Neural cell (in vitro differentiated cells): ENCODE data around the gene MICU1.

Experiments used
- EP300 ChIP-seq: fragments of 450-650 bp; conservative IDR thresholded peaks from 2 replicates; pipeline ENCODE4 v1.6.1; 2014; ENCODE audit warnings: antibody characterized with exemption, mild to moderate bottlenecking, moderate library complexity; ENCODE audit not compliant: poor library complexity, severe bottlenecking
- MXI1 ChIP-seq: fragments of 450-650 bp; conservative IDR thresholded peaks from 2 replicates; pipeline ENCODE4 v1.6.1; 2014; ENCODE audit warnings: antibody characterized with exemption, mild to moderate bottlenecking; ENCODE audit not compliant: poor library complexity, severe bottlenecking
- POLR2AphosphoS5 ChIP-seq: IDR thresholded peaks from 2 replicates; pipeline ENCODE4 v1.6.1; 2012
- RAD21 ChIP-seq: fragments of 450-650 bp; conservative IDR thresholded peaks from 2 replicates; pipeline ENCODE4 v1.6.1; 2014; ENCODE audit warnings: antibody characterized with exemption, mild to moderate bottlenecking, moderate library complexity
- SMC3 ChIP-seq: fragments of 450-650 bp; conservative IDR thresholded peaks from 2 replicates; pipeline ENCODE4 v1.6.1; 2014; ENCODE audit warnings: antibody characterized with exemption, mild to moderate bottlenecking, moderate library complexity; ENCODE audit not compliant: poor library complexity
- TF ChIP-seq, protein P1 (sequence below): fragments of 450-650 bp; IDR thresholded peaks from 2 replicates; pipeline ENCODE4 v1.5.1; 2014; ENCODE audit warnings: antibody characterized with exemption, mild to moderate bottlenecking, moderate library complexity; ENCODE audit not compliant: poor library complexity, severe bottlenecking

DNA sequence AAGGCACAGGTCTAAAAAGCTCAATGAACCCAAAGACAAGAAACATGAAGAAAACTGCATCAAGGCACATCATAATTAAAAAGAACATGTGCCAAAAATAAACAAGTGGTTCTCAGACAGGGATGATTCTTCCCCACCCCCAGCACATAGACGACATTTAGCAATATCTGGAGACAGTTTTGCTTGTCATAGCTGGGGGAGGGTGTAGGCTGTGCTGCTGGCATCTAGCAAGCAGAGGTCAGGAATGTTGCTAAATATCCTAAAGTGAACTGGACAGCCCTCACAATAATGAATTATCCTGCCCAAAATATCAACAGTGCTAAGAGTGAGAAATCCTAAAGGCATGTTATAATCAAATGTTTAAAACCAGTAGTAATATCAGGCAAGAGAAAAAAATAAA, 122.6 kb downstream of the MICU1 start:
- TF ChIP-seq, protein P1, sequence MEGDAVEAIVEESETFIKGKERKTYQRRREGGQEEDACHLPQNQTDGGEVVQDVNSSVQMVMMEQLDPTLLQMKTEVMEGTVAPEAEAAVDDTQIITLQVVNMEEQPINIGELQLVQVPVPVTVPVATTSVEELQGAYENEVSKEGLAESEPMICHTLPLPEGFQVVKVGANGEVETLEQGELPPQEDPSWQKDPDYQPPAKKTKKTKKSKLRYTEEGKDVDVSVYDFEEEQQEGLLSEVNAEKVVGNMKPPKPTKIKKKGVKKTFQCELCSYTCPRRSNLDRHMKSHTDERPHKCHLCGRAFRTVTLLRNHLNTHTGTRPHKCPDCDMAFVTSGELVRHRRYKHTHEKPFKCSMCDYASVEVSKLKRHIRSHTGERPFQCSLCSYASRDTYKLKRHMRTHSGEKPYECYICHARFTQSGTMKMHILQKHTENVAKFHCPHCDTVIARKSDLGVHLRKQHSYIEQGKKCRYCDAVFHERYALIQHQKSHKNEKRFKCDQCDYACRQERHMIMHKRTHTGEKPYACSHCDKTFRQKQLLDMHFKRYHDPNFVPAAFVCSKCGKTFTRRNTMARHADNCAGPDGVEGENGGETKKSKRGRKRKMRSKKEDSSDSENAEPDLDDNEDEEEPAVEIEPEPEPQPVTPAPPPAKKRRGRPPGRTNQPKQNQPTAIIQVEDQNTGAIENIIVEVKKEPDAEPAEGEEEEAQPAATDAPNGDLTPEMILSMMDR: no peak
- no peak for TF ChIP-seq POLR2AphosphoS5
- no peak for TF ChIP-seq EP300
- TF ChIP-seq SMC3: no peak
- TF ChIP-seq RAD21: no peak
- no peak for TF ChIP-seq MXI1
